ENCODE measurements around the gene RAB4A.

RAB4A gene

GRCh38 chr1:229300099-229300757, 29.3 kb downstream of the RAB4A start:
- no peak for DNase-seq

- DNase-seq: no peak
Measured at GRCh38 chr1:229302740-229303139, 31.8 kb downstream of the RAB4A start.

GRCh38 chr1:229303855-229304254, 32.9 kb downstream of the RAB4A start:
- no peak for DNase-seq

- DNase-seq: no peak
Measured at GRCh38 chr1:229305392-229305791, 34.5 kb downstream of the RAB4A start.

- DNase-seq: no peak
Measured at GRCh38 chr1:229309074-229309473, 38.2 kb downstream of the RAB4A start.

GRCh38 chr1:229309684-229310083, 38.8 kb downstream of the RAB4A start:
- no peak for DNase-seq

GRCh38 chr1:229310833-229311232, 39.9 kb downstream of the RAB4A start:
- DNase-seq: no peak

- no peak for DNase-seq
Measured at GRCh38 chr1:229316166-229316565, 45.3 kb downstream of the RAB4A start.

- no peak for DNase-seq
Measured at GRCh38 chr1:229318056-229318455, 47.1 kb downstream of the RAB4A start.

GRCh38 chr1:229319487-229319886, 48.6 kb downstream of the RAB4A start:
- no peak for DNase-seq

- DNase-seq: no peak
Measured at GRCh38 chr1:229323201-229323600, 52.3 kb downstream of the RAB4A start.

GRCh38 chr1:229323885-229324553, 53.1 kb downstream of the RAB4A start:
- DNase-seq: no peak

- no peak for DNase-seq
Measured at GRCh38 chr1:229325401-229325800, 54.5 kb downstream of the RAB4A start.

GRCh38 chr1:229325853-229326487, 55.1 kb downstream of the RAB4A start:
- DNase-seq: no peak

- no peak for DNase-seq
Measured at GRCh38 chr1:229326601-229327000, 55.7 kb downstream of the RAB4A start.

GRCh38 chr1:229327765-229328164, 56.9 kb downstream of the RAB4A start:
- peak; percentile 20 for DNase-seq

- no peak for DNase-seq
Measured at GRCh38 chr1:229328598-229329362, 57.9 kb downstream of the RAB4A start.

- no peak for DNase-seq
Measured at GRCh38 chr1:229334269-229334668, 63.4 kb downstream of the RAB4A start.

- no peak for DNase-seq
Measured at GRCh38 chr1:229334716-229335115, 63.8 kb downstream of the RAB4A start.

- no peak for DNase-seq
Measured at GRCh38 chr1:229336345-229336744, 65.4 kb downstream of the RAB4A start.

- DNase-seq: no peak
Measured at GRCh38 chr1:229339086-229339485, 68.2 kb downstream of the RAB4A start.

- no peak for DNase-seq
Measured at GRCh38 chr1:229339520-229339919, 68.6 kb downstream of the RAB4A start.

GRCh38 chr1:229340496-229340895, 69.6 kb downstream of the RAB4A start:
- no peak for DNase-seq

Measured in activated CD4-positive, alpha-beta T cell treated with anti-CD3 and anti-CD28 coated beads, Interleukin-2, amount 50 U/mL, for 1 hour (primary cell).